ENCODE measurements around the gene GRAMD1B.

GRCh38 chr11:123449436-123449835, 19.4 kb downstream of the GRAMD1B start:
- TF ChIP-seq CTCF (conservative IDR thresholded peaks at IDR 0.05; ENCODE audit: low read depth, low read length) (no peak), EZH2phosphoT487 (IDR thresholded peaks at IDR 0.05; ENCODE audit: borderline replicate concordance, low read length) (no peak), EZH2 (IDR thresholded peaks at IDR 0.05; ENCODE audit: low read length, unreplicated experiment) (no peak)
